GM12873 (cell line): ENCODE data around the gene SLC35A2.

Experiments used
- TF ChIP-seq, protein P1 (sequence below): IDR thresholded peaks from 2 replicates; pipeline ENCODE4 v1.5.1; 2012; ENCODE audit warnings: low read depth, mild to moderate bottlenecking, moderate library complexity, low read length, control low read depth; ENCODE audit not compliant: insufficient read depth; ENCODE audit errors: missing control alignments

SLC35A2 gene

DNA sequence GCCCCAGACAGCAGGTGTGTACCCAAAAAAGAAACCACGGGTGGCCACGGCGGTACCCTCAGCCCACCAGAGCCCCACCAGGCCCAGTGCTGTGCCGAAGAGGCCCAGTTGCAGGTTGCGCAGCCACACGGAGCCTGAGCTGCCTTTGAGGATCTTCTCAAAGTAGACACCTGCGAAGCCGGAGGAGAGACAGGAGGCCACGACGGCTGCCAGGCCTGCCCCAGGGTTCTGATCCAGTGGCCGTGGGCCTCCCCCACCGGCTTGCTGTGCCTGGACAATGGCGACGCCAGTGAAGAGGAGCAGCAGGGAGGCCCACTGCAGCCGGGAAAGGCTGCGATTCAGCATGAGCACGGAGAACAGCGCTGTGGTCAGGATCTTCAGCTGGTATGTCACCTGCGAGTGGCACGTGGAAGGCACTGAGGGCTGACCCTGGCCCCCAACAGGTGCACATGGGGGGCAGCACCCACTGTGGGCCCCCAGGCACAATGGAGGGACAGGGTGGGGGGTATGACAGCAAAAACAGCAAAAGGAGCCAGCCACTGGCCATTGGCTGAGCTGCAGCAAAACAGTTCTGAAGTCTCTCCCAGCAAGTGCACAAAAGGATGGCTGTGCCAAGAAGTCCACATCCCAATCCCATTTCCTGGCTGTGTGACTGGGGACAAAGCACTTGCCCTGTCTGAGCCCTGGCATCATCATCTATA lies 6.2 kb downstream of the SLC35A2 start:
- TF ChIP-seq, protein P1, sequence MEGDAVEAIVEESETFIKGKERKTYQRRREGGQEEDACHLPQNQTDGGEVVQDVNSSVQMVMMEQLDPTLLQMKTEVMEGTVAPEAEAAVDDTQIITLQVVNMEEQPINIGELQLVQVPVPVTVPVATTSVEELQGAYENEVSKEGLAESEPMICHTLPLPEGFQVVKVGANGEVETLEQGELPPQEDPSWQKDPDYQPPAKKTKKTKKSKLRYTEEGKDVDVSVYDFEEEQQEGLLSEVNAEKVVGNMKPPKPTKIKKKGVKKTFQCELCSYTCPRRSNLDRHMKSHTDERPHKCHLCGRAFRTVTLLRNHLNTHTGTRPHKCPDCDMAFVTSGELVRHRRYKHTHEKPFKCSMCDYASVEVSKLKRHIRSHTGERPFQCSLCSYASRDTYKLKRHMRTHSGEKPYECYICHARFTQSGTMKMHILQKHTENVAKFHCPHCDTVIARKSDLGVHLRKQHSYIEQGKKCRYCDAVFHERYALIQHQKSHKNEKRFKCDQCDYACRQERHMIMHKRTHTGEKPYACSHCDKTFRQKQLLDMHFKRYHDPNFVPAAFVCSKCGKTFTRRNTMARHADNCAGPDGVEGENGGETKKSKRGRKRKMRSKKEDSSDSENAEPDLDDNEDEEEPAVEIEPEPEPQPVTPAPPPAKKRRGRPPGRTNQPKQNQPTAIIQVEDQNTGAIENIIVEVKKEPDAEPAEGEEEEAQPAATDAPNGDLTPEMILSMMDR, result no peak

DNA sequence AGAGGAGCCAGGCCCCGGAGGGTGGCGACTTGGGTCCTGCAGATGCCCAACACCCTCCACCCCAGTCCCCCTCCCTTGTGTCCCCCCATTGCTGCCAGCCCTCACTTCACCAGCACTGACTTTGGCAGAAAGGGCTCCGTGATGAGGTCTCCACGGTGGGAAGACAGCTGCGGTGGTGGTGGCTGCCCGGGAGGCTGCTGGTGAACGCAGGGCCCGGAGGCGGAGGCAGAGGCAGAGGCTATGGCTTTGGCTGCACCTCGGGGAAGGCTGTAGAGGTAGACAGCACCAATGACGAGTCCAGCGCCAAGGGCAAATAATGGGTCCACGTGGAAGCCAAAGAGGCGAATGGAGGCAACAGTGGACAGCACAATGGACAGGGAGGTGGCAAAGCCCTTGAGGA lies 6.8 kb downstream of the SLC35A2 start:
- TF ChIP-seq, protein P1, result no peak

DNA sequence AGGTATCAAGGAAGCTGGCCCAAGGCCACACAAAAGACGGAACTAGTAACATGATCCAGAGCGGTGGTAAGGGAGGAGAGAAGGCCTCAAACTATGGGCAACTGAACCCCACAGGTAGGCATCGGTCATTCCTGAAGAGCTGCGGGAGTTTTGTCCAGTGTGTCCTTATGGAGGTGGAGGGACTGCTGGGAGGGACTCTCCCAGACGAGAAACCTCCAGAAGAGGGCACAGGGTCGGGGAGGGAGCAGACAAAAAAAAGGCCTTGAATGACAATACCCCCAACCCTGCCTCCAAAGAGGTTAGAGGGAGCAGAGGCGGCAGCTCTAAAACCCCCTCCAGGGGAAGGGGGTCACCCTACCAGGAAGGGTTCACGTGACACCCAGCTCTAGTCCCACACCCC lies 7.3 kb downstream of the SLC35A2 start:
- TF ChIP-seq, protein P1, result no peak

DNA sequence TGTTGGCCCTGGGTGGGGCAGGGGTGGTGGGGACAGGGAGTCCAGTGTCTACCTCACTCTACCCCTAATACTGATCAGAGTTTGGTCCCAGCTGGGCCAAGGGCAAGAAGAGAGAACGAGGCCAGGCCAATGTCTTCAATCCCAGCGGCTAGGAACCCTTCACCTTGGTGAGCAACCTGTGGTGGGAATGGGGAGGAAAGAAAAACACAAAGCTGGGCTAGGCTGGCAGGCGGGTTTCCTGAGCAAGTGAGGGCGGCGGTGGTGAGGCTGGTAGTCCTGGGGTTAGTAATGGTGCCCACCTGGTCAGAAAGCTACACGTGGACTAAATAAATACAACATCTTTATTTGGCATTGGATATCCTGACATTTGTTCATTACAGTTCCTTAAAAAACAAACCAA lies 8.2 kb downstream of the SLC35A2 start:
- TF ChIP-seq, protein P1, result no peak

DNA sequence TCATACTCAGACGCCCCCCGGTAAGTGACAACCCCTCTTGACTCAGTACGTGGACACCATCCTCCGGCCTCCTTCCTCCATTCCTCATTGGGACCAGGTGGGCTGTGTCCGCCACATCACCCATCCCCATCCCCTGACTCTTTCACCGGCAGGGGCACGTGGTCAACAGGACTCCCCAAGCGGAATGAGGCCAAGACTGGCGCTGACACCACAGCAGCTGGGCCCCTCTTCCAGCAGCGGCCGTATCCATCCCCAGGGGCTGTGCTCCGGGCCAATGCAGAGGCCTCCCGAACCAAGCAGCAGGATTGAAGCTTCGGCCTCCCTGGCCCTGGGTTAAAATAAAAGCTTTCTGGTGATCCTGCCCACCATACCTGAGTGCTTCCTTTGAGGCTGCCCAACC lies 8.7 kb downstream of the SLC35A2 start:
- TF ChIP-seq, protein P1, result no peak

DNA sequence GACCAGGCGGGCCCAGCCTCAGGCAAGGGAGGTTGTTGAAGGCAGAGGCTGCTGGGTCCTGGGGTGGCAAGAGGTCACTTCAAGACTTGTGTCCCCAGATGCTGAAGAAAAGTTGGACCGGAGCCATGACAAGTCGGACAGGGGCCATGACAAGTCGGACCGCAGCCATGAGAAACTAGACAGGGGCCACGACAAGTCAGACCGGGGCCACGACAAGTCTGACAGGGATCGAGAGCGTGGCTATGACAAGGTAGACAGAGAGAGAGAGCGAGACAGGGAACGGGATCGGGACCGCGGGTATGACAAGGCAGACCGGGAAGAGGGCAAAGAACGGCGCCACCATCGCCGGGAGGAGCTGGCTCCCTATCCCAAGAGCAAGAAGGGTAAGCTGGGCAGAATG lies 9.3 kb downstream of the SLC35A2 start:
- TF ChIP-seq, protein P1, result no peak

DNA sequence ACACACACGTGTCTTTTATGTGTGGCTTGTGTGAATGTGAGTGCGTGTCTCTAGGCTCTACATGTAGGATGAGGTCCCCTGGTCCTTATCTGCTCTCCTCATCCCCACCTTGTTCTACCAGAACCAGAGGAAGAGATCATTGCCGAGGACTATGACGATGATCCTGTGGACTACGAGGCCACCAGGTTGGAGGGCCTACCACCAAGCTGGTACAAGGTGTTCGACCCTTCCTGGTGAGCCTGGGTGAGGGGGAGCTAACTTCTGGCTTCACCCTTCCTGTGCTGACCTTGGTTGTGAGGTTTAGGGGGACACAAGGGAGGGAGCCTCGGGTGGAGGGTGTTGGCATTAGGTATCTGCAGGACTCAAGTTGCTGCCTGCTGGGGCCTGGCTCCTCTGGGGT lies 10.4 kb downstream of the SLC35A2 start:
- TF ChIP-seq, protein P1, result no peak
